DOHH2 (cell line): ENCODE results near the gene MAPK12.

Experiments used
- H3F3A ChIP-seq: fragments of 200-600 bp; sonication (generic), shearing (Covaris generic); 2 replicates; pipeline ENCODE4 v1.6.0; 2016; ENCODE audit warnings: antibody characterized with exemption, mild to moderate bottlenecking; ENCODE audit not compliant: control insufficient read depth, insufficient read depth
- H3K27ac ChIP-seq: fragments of 200-600 bp; sonication (generic); 2 replicates; pipeline ENCODE4 v1.5.1; 2014; ENCODE audit warnings: low read depth, mild to moderate bottlenecking, low read length, moderate library complexity
- H3K27me3 ChIP-seq: fragments of 200-600 bp; sonication (generic); 2 replicates; pipeline ENCODE4 v1.6.1; 2014; ENCODE audit warnings: mild to moderate bottlenecking, low read length, mixed read lengths; ENCODE audit not compliant: control insufficient read depth
- H3K36me3 ChIP-seq: fragments of 200-600 bp; sonication (generic); 2 replicates; pipeline ENCODE4 v1.6.1; 2014; ENCODE audit warnings: mild to moderate bottlenecking, low read length, moderate library complexity, mixed read lengths; ENCODE audit not compliant: control insufficient read depth
- H3K4me1 ChIP-seq: fragments of 200-600 bp; sonication (generic); 2 replicates; pipeline ENCODE4 v1.6.1; 2014; ENCODE audit warnings: mild to moderate bottlenecking, low read length, mixed read lengths; ENCODE audit not compliant: control insufficient read depth
- H3K4me2 ChIP-seq: fragments of 200-600 bp; sonication (generic); 2 replicates; pipeline ENCODE4 v1.6.0; 2014; ENCODE audit warnings: mild to moderate bottlenecking, low read length, moderate library complexity
- H3K4me3 ChIP-seq: fragments of 200-600 bp; sonication (generic); 2 replicates; pipeline ENCODE4 v1.5.1; 2014; ENCODE audit warnings: mild to moderate bottlenecking, low read length, mixed read lengths
- H3K79me2 ChIP-seq: fragments of 200-600 bp; sonication (generic); 2 replicates; pipeline ENCODE4 v1.6.1; 2014; ENCODE audit warnings: mild to moderate bottlenecking, low read length, mixed read lengths; ENCODE audit not compliant: control insufficient read depth
- H3K9me2 ChIP-seq: fragments of 200-600 bp; sonication (generic); replicated peaks from 2 replicates; pipeline ENCODE4 v1.6.1; 2014; ENCODE audit warnings: mild to moderate bottlenecking, low read length, mixed read lengths; ENCODE audit not compliant: control insufficient read depth
- H3K9me3 ChIP-seq: fragments of 200-600 bp; sonication (generic); 2 replicates; pipeline ENCODE4 v1.6.1; 2014; ENCODE audit warnings: antibody characterized with exemption, low read length, mixed read lengths; ENCODE audit not compliant: control insufficient read depth, insufficient read depth
- H4K20me1 ChIP-seq: fragments of 200-600 bp; sonication (generic); 2 replicates; pipeline ENCODE4 v1.6.0; 2014; ENCODE audit warnings: low read depth, mild to moderate bottlenecking, antibody characterized with exemption, low read length, moderate library complexity; ENCODE audit not compliant: control insufficient read depth, insufficient read depth
- CTCF ChIP-seq: fragments of 200-600 bp; sonication (generic); IDR thresholded peaks from one replicate; pipeline ENCODE4 v1.5.1; 2014; ENCODE audit warnings: antibody characterized with exemption, mild to moderate bottlenecking, low read depth, low read length; ENCODE audit not compliant: poor library complexity, severe bottlenecking
- EZH2phosphoT487 ChIP-seq: fragments of 200-600 bp; sonication (generic); IDR thresholded peaks from 2 replicates; pipeline ENCODE4 v1.6.1; 2017; ENCODE audit warnings: borderline replicate concordance, mild to moderate bottlenecking, antibody characterized with exemption, low read length, moderate library complexity, mixed read lengths

MAPK12 gene

GRCh38 chr22:50250555-50251476 is 10.7 kb downstream of the MAPK12 start, which contains the start of gene HDAC10:
Gene HDAC10 (minus strand): TSS chr22:50251265. CDS start chr22:50251032, 233 bp downstream.
- Histone ChIP-seq H3K4me2 (peak within 1 kb of the TSS; percentile 96), H3K27me3 (no peaks in the 10 kb centered on the region), H3K9me2 (no peaks in the 10 kb centered on the region), H3K79me2 (peaks cover 26% of the 10 kb centered on the region), H3K36me3 (peaks cover 36% of the 10 kb centered on the region), H3K9me3 (no peaks in the 10 kb centered on the region), H4K20me1 (peaks cover 3% of the 10 kb centered on the region; the same call in 1 of the 2 replicates), H3F3A (peaks cover 7% of the 10 kb centered on the region), H3K27ac (peak within 1 kb of the TSS; percentile 54), H3K4me3 (peak within 1 kb of the TSS; percentile 96), H3K4me1 (peaks cover 37% of the 10 kb centered on the region)
- TF ChIP-seq CTCF (no peak), EZH2phosphoT487 (no peak)

GRCh38 chr22:50250249-50250554 is 11.3 kb downstream of the MAPK12 start:
- peaks cover 41% of the 10 kb centered on the region for H3K4me1 ChIP-seq
- no peaks in the 10 kb centered on the region for H3K27me3 ChIP-seq
- H3K4me3 ChIP-seq = peak overlapping the region; percentile 96
- H3K4me2 ChIP-seq = peak overlapping the region; percentile 96
- peaks cover 32% of the 10 kb centered on the region for H3K79me2 ChIP-seq
- TF ChIP-seq EZH2phosphoT487 (no peak), CTCF (no peak)
- no peaks in the 10 kb centered on the region for H3K9me2 ChIP-seq
- peaks cover 3% of the 10 kb centered on the region; the same call in 1 of the 2 replicates for H4K20me1 ChIP-seq
- H3F3A ChIP-seq = peaks cover 7% of the 10 kb centered on the region
- H3K9me3 ChIP-seq = no peaks in the 10 kb centered on the region
- no peak overlapping the region for H3K27ac ChIP-seq
- peaks cover 40% of the 10 kb centered on the region for H3K36me3 ChIP-seq

GRCh38 chr22:50249341-50250248 is 11.9 kb downstream of the MAPK12 start:
- Histone ChIP-seq H3K9me3 (no peaks in the 10 kb centered on the region), H3K4me2 (peak overlapping the region; percentile 96), H3K36me3 (peaks cover 40% of the 10 kb centered on the region), H3F3A (peaks cover 7% of the 10 kb centered on the region), H4K20me1 (peaks cover 3% of the 10 kb centered on the region; the same call in 1 of the 2 replicates), H3K79me2 (peaks cover 34% of the 10 kb centered on the region), H3K4me3 (peak overlapping the region; percentile 96), H3K27me3 (no peaks in the 10 kb centered on the region), H3K9me2 (no peaks in the 10 kb centered on the region), H3K4me1 (peaks cover 41% of the 10 kb centered on the region), H3K27ac (no peak overlapping the region)
- TF ChIP-seq EZH2phosphoT487 (no peak), CTCF (no peak)
